ENCODE results near the gene ESYT3. TPM values are rescaled to one million over a fixed set of nuclear protein-coding genes. Genes with fewer than 3 reads are reported as not detected.

ESYT3 gene, protein sequence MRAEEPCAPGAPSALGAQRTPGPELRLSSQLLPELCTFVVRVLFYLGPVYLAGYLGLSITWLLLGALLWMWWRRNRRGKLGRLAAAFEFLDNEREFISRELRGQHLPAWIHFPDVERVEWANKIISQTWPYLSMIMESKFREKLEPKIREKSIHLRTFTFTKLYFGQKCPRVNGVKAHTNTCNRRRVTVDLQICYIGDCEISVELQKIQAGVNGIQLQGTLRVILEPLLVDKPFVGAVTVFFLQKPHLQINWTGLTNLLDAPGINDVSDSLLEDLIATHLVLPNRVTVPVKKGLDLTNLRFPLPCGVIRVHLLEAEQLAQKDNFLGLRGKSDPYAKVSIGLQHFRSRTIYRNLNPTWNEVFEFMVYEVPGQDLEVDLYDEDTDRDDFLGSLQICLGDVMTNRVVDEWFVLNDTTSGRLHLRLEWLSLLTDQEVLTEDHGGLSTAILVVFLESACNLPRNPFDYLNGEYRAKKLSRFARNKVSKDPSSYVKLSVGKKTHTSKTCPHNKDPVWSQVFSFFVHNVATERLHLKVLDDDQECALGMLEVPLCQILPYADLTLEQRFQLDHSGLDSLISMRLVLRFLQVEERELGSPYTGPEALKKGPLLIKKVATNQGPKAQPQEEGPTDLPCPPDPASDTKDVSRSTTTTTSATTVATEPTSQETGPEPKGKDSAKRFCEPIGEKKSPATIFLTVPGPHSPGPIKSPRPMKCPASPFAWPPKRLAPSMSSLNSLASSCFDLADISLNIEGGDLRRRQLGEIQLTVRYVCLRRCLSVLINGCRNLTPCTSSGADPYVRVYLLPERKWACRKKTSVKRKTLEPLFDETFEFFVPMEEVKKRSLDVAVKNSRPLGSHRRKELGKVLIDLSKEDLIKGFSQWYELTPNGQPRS
- total RNA-seq: under 0.01 and 0.58 TPM in 2 replicates

DNA sequence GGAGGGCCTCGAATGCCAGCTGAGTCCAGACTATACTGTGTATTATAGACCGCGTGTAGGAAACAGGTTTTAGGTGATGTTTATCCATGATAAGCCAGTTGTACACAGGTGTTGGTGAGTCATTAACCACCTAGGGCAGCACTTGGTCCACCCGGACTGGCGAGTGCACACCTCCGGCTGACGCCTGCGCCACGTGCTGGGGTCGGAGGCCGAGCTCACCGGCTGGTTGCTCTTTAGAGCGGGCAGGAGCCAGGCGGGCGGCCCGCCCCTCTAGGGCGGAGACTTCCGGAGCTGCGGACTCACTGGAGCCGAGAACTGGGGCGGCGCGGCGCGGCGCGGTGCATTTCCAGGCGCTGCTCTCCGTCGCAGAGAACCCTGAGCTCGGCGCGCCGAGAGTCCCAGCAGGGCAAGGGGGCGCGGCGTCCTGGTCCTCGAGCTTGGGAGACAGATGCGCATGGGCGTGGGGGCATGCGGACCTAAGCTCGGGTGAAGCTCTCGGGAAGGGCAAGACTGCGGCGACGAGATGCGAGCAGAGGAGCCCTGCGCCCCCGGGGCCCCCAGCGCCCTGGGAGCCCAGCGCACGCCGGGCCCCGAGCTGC is at the start of gene ESYT3:
TSS of gene ESYT3 (plus strand) at position 341 of the 599 bp plus-strand sequence. CDS start at position 524, 183 bp downstream.

Other genes with a start within 250 kb of the ESYT3 start
- 37.8 and 41.8 TPM in 2 replicates for gene ARMC8, start 247.3 kb upstream of the ESYT3 start, total RNA-seq
- not detected in 2 replicates for gene NME9, start 104.8 kb upstream of the ESYT3 start, total RNA-seq
- 22.2 and 27.6 TPM in 2 replicates for gene MRAS, start 86.0 kb upstream of the ESYT3 start, total RNA-seq
- 28.5 and 28.7 TPM in 2 replicates for gene CEP70, start 159.6 kb downstream of the ESYT3 start, total RNA-seq
- 16.4 and 30.3 TPM in 2 replicates for gene FAIM, start 174.2 kb downstream of the ESYT3 start, total RNA-seq